H1 (cell line): ENCODE data around the gene GRM8. TPM values are rescaled to one million over a fixed set of nuclear protein-coding genes. Genes with fewer than 3 reads are reported as not detected.

ENCODE experiments used
- CBX8 ChIP-seq: fragments of 300-800, 300-1000 bp; sonication (generic); IDR thresholded peaks from 2 replicates; pipeline ENCODE4 v1.7.1; 2016; ENCODE audit warnings: low read depth, low read length, borderline replicate concordance
- CHD1 ChIP-seq: IDR thresholded peaks from 2 replicates; pipeline ENCODE4 v1.6.1; 2012; ENCODE audit warnings: low read depth, low read length, improper control_type of control experiment
- JUN ChIP-seq: IDR thresholded peaks from 2 replicates; pipeline ENCODE4 v1.6.1; 2011; ENCODE audit warnings: low read depth, mild to moderate bottlenecking, improper control_type of control experiment, low read length
- KDM1A ChIP-seq: fragments of 200-600, 300-600 bp; sonication (generic); IDR thresholded peaks from 2 replicates; pipeline ENCODE4 v1.7.1; 2016; ENCODE audit warnings: mild to moderate bottlenecking, low read length, borderline replicate concordance
- MAFK ChIP-seq: IDR thresholded peaks from 2 replicates; pipeline ENCODE4 v1.6.1; 2012; ENCODE audit warnings: low read depth, mild to moderate bottlenecking, improper control_type of control experiment, low read length
- PHF8 ChIP-seq: fragments of 200-600 bp; sonication (generic); conservative IDR thresholded peaks from 2 replicates; pipeline ENCODE4 v1.7.1; 2012; ENCODE audit warnings: low read depth, mild to moderate bottlenecking, inconsistent platforms, low read length, moderate library complexity
- POU5F1 ChIP-seq: IDR thresholded peaks from 2 replicates; pipeline ENCODE4 v1.6.1; 2011; ENCODE audit warnings: low read depth, mild to moderate bottlenecking, low read length, moderate library complexity
- SP2 ChIP-seq: IDR thresholded peaks from 2 replicates; pipeline ENCODE4 v1.6.1; 2012; ENCODE audit warnings: mild to moderate bottlenecking, low read length, inconsistent platforms
- SRF ChIP-seq: IDR thresholded peaks from 2 replicates; pipeline ENCODE4 v1.6.1; 2011; ENCODE audit warnings: mild to moderate bottlenecking, low read depth, low read length, moderate library complexity
- TEAD4 ChIP-seq: IDR thresholded peaks from 2 replicates; pipeline ENCODE4 v1.6.1; 2012; ENCODE audit warnings: low read depth, low read length, inconsistent platforms, mixed read lengths
- ZNF274 ChIP-seq: IDR thresholded peaks from 2 replicates; pipeline ENCODE4 v1.7.0; 2012; ENCODE audit warnings: low read length, borderline replicate concordance; ENCODE audit errors: extremely low read depth
- polyA plus RNA-seq, 7 experiments: library from polyadenylated mRNA; depleted of rRNA in 3 of 7; stranded (reverse) in 5 of 7; unstranded in 2 of 7; fragments of >200 nt in 5 of 7; fragments of 200-250 nt in 2 of 7; gene quantifications; 1 replicate in 5 of 7; 2 replicates in 1 of 7; 4 replicates in 1 of 7; pipeline versions ENCODE4 v1.2.1 to v1.2.3, GENCODE V29; 2011 to 2013; ENCODE audit warnings: missing spikeins in 2 of 7, mixed read lengths in 2 of 7
- total RNA-seq: library from RNA; stranded (reverse); fragmentation: NEBNext Ultra II Directional; extraction: Animal tissue kit (Norgen Biotek cat#: 25700); gene quantifications from 2 replicates; pipeline ENCODE4 v1.2.1, GENCODE V29; 2021
- TF ChIP-seq, protein P1 (sequence below): fragments of 300-600 bp; sonication (generic); IDR thresholded peaks from 2 replicates; pipeline ENCODE4 v1.7.1; 2012; ENCODE audit warnings: low read length, moderate library complexity, mild to moderate bottlenecking, inconsistent platforms; ENCODE audit not compliant: insufficient replicate concordance

GRM8 gene
- total and polyA plus RNA-seq, 2 of the 8 experiments (the other 6 are each of a cell fraction or from before 2014, with no cell fraction given) = 2.6 to 2.8 TPM

GRCh38 chr7:126419047-126419446 lies 833.7 kb downstream of the GRM8 start (continued):
- TF ChIP-seq, protein P1, sequence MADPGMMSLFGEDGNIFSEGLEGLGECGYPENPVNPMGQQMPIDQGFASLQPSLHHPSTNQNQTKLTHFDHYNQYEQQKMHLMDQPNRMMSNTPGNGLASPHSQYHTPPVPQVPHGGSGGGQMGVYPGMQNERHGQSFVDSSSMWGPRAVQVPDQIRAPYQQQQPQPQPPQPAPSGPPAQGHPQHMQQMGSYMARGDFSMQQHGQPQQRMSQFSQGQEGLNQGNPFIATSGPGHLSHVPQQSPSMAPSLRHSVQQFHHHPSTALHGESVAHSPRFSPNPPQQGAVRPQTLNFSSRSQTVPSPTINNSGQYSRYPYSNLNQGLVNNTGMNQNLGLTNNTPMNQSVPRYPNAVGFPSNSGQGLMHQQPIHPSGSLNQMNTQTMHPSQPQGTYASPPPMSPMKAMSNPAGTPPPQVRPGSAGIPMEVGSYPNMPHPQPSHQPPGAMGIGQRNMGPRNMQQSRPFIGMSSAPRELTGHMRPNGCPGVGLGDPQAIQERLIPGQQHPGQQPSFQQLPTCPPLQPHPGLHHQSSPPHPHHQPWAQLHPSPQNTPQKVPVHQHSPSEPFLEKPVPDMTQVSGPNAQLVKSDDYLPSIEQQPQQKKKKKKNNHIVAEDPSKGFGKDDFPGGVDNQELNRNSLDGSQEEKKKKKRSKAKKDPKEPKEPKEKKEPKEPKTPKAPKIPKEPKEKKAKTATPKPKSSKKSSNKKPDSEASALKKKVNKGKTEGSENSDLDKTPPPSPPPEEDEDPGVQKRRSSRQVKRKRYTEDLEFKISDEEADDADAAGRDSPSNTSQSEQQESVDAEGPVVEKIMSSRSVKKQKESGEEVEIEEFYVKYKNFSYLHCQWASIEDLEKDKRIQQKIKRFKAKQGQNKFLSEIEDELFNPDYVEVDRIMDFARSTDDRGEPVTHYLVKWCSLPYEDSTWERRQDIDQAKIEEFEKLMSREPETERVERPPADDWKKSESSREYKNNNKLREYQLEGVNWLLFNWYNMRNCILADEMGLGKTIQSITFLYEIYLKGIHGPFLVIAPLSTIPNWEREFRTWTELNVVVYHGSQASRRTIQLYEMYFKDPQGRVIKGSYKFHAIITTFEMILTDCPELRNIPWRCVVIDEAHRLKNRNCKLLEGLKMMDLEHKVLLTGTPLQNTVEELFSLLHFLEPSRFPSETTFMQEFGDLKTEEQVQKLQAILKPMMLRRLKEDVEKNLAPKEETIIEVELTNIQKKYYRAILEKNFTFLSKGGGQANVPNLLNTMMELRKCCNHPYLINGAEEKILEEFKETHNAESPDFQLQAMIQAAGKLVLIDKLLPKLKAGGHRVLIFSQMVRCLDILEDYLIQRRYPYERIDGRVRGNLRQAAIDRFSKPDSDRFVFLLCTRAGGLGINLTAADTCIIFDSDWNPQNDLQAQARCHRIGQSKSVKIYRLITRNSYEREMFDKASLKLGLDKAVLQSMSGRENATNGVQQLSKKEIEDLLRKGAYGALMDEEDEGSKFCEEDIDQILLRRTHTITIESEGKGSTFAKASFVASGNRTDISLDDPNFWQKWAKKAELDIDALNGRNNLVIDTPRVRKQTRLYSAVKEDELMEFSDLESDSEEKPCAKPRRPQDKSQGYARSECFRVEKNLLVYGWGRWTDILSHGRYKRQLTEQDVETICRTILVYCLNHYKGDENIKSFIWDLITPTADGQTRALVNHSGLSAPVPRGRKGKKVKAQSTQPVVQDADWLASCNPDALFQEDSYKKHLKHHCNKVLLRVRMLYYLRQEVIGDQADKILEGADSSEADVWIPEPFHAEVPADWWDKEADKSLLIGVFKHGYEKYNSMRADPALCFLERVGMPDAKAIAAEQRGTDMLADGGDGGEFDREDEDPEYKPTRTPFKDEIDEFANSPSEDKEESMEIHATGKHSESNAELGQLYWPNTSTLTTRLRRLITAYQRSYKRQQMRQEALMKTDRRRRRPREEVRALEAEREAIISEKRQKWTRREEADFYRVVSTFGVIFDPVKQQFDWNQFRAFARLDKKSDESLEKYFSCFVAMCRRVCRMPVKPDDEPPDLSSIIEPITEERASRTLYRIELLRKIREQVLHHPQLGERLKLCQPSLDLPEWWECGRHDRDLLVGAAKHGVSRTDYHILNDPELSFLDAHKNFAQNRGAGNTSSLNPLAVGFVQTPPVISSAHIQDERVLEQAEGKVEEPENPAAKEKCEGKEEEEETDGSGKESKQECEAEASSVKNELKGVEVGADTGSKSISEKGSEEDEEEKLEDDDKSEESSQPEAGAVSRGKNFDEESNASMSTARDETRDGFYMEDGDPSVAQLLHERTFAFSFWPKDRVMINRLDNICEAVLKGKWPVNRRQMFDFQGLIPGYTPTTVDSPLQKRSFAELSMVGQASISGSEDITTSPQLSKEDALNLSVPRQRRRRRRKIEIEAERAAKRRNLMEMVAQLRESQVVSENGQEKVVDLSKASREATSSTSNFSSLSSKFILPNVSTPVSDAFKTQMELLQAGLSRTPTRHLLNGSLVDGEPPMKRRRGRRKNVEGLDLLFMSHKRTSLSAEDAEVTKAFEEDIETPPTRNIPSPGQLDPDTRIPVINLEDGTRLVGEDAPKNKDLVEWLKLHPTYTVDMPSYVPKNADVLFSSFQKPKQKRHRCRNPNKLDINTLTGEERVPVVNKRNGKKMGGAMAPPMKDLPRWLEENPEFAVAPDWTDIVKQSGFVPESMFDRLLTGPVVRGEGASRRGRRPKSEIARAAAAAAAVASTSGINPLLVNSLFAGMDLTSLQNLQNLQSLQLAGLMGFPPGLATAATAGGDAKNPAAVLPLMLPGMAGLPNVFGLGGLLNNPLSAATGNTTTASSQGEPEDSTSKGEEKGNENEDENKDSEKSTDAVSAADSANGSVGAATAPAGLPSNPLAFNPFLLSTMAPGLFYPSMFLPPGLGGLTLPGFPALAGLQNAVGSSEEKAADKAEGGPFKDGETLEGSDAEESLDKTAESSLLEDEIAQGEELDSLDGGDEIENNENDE = no peak
- TF ChIP-seq KDM1A (no peak), CHD1 (no peak), TEAD4 (no peak), ZNF274 (no peak), MAFK (no peak), PHF8 (no peak), JUN (no peak), POU5F1 (no peak), CBX8 (no peak), SP2 (no peak), SRF (no peak)
